ENCODE data around the gene CYP27C1. TPM values are rescaled to one million over a fixed set of nuclear protein-coding genes. Genes with fewer than 3 reads are reported as not detected.

Gene CYP27C1
- total RNA-seq, 1 experiment from 2014 or later, result 0.11 TPM

- Mint-ChIP-seq H3K9me3 (ENCODE audit: unreplicated experiment) (no peaks in the 10 kb centered on the region), H3K27me3 (ENCODE audit: insufficient read depth, unreplicated experiment) (no peaks in the 10 kb centered on the region), H3K36me3 (ENCODE audit: insufficient read depth, unreplicated experiment) (peaks cover 5% of the 10 kb centered on the region), H3K4me3 (ENCODE audit: unreplicated experiment) (peak overlapping the region; percentile 80), H3K27ac (ENCODE audit: unreplicated experiment) (no peak overlapping the region), H3K4me1 (ENCODE audit: low read depth, unreplicated experiment) (no peaks in the 10 kb centered on the region)
- intact Hi-C loops (cut with micrococcal nuclease; ENCODE audit: unreplicated experiment), result loop anchor here (1.0 to 5.0 kb wide), 7 partner anchors 65 to 452 kb away; partner anchors contain the start of gene ERCC3
- Histone ChIP-seq H3K36me3 (ENCODE audit: control insufficient read depth, insufficient read depth, low read length) (no peaks in the 10 kb centered on the region), H3K4me3 (ENCODE audit: low read depth, low read length) (peak overlapping the region; percentile 35), H3K9me3 (no peaks in the 10 kb centered on the region), H3K4me1 (no peaks in the 10 kb centered on the region), H3K27me3 (replicated peaks; ENCODE audit: control insufficient read depth, insufficient read depth, low read length) (no peaks in the 10 kb centered on the region)
- DNase-seq, result peak in 1 of 2 experiments; percentile 45
- BruUV-seq (replicated peaks), result no TSS peak
- POLR2A ChIA-PET, result no interaction called here
- CTCF ChIA-PET, result interaction anchor here (0.5 to 2.0 kb wide), 45 partner anchors 10 to 504 kb away, joined by 3 to 29 read pairs (median 4); partner anchors contain the start of genes BIN1, ERCC3, IWS1 and LIMS2
- TF ChIP-seq CTCF (IDR thresholded peaks at IDR 0.05; ENCODE audit: insufficient read depth in 1 of 2, low read depth in 1 of 2, low read length in 1 of 2, severe bottlenecking in 1 of 2, unreplicated experiment in 1 of 2), result peak; percentile 81 to 94
These were observed 23.1 kb downstream of the CYP27C1 start for GRCh38 chr2:127196998-127197397.

- no TSS peak for BruUV-seq (replicated peaks)
- intact Hi-C loops (cut with micrococcal nuclease; ENCODE audit: unreplicated experiment), result loop anchor here (2.0 to 5.0 kb wide), 3 partner anchors 66 to 452 kb away; partner anchors contain the start of gene ERCC3
- no peaks in the 10 kb centered on the region for H3K27me3 Mint-ChIP-seq (ENCODE audit: insufficient read depth, unreplicated experiment)
- H3K9me3 Mint-ChIP-seq (ENCODE audit: unreplicated experiment), result no peaks in the 10 kb centered on the region
- Histone ChIP-seq H3K4me3 (ENCODE audit: low read depth, low read length) (no peak overlapping the region), H3K36me3 (ENCODE audit: control insufficient read depth, insufficient read depth, low read length) (no peaks in the 10 kb centered on the region), H3K9me3 (no peaks in the 10 kb centered on the region), H3K4me1 (no peaks in the 10 kb centered on the region), H3K27me3 (replicated peaks; ENCODE audit: control insufficient read depth, insufficient read depth, low read length) (no peaks in the 10 kb centered on the region)
- TF ChIP-seq CTCF (IDR thresholded peaks at IDR 0.05; ENCODE audit: insufficient read depth in 1 of 2, low read depth in 1 of 2, low read length in 1 of 2, severe bottlenecking in 1 of 2, unreplicated experiment in 1 of 2), result no peak
- H3K4me3 Mint-ChIP-seq (ENCODE audit: unreplicated experiment), result peak overlapping the region; percentile 80
- H3K27ac Mint-ChIP-seq (ENCODE audit: unreplicated experiment), result no peak overlapping the region
- no peaks in the 10 kb centered on the region for H3K4me1 Mint-ChIP-seq (ENCODE audit: low read depth, unreplicated experiment)
- peaks cover 5% of the 10 kb centered on the region for H3K36me3 Mint-ChIP-seq (ENCODE audit: insufficient read depth, unreplicated experiment)
- POLR2A ChIA-PET, result no interaction called here
- CTCF ChIA-PET, result interaction anchor here (0.5 to 2.0 kb wide), 32 partner anchors 12 to 504 kb away, joined by 3 to 29 read pairs (median 4); partner anchors contain the start of genes BIN1, ERCC3, IWS1 and LIMS2
- DNase-seq, result no peak
These were observed 23.6 kb downstream of the CYP27C1 start for GRCh38 chr2:127196549-127196948.

- BruUV-seq (replicated peaks), result no TSS peak
- Mint-ChIP-seq H3K27ac (ENCODE audit: unreplicated experiment) (no peak overlapping the region), H3K9me3 (ENCODE audit: unreplicated experiment) (no peaks in the 10 kb centered on the region), H3K4me1 (ENCODE audit: low read depth, unreplicated experiment) (no peaks in the 10 kb centered on the region), H3K27me3 (ENCODE audit: insufficient read depth, unreplicated experiment) (no peaks in the 10 kb centered on the region), H3K4me3 (ENCODE audit: unreplicated experiment) (no peak overlapping the region), H3K36me3 (ENCODE audit: insufficient read depth, unreplicated experiment) (peaks cover 5% of the 10 kb centered on the region)
- H3K27me3 ChIP-seq (replicated peaks; ENCODE audit: control insufficient read depth, insufficient read depth, low read length), result no peaks in the 10 kb centered on the region
- no peaks in the 10 kb centered on the region for H3K9me3 ChIP-seq
- H3K36me3 ChIP-seq (ENCODE audit: control insufficient read depth, insufficient read depth, low read length), result no peaks in the 10 kb centered on the region
- ChIA-PET POLR2A (no interaction called here), CTCF (no interaction called here)
- TF ChIP-seq CTCF (IDR thresholded peaks at IDR 0.05; ENCODE audit: insufficient read depth in 1 of 2, low read depth in 1 of 2, low read length in 1 of 2, severe bottlenecking in 1 of 2, unreplicated experiment in 1 of 2), result no peak
- no peak for DNase-seq
- no peaks in the 10 kb centered on the region for H3K4me1 ChIP-seq
- H3K4me3 ChIP-seq (ENCODE audit: low read depth, low read length), result no peak overlapping the region
- intact Hi-C loops (cut with micrococcal nuclease; ENCODE audit: unreplicated experiment), result loop anchor here (2.0 to 5.0 kb wide), 3 partner anchors 67 to 453 kb away; partner anchors contain the start of gene ERCC3
These were observed 24.7 kb downstream of the CYP27C1 start for GRCh38 chr2:127195140-127196074.

Measured in Caco-2 (cell line).